ENCODE measurements around the gene UNC13D.

The UNC13D gene

DNA sequence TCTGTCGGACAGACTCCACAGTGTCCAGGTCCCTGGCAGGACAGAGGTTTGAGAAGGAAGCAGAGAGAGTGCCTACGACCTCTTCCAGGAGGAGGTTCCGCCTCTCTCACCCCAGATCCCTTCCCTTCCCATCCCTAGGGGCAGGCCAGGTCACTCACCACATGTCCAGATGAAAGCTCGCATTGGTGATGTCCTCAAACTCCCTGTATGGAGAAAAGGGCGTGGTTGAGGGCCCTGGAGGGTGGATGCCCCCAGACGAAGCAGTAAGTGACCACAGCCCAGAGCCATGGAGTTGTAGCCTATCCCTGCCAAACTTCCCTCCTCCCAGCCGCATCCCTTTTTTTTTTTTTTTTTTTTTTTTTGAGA lies 3.4 kb downstream of the UNC13D start:
- no peak overlapping the region for H3K4me3 ChIP-seq (ENCODE audit: control insufficient read depth, low read depth, low read length)
- TF ChIP-seq, protein P1, sequence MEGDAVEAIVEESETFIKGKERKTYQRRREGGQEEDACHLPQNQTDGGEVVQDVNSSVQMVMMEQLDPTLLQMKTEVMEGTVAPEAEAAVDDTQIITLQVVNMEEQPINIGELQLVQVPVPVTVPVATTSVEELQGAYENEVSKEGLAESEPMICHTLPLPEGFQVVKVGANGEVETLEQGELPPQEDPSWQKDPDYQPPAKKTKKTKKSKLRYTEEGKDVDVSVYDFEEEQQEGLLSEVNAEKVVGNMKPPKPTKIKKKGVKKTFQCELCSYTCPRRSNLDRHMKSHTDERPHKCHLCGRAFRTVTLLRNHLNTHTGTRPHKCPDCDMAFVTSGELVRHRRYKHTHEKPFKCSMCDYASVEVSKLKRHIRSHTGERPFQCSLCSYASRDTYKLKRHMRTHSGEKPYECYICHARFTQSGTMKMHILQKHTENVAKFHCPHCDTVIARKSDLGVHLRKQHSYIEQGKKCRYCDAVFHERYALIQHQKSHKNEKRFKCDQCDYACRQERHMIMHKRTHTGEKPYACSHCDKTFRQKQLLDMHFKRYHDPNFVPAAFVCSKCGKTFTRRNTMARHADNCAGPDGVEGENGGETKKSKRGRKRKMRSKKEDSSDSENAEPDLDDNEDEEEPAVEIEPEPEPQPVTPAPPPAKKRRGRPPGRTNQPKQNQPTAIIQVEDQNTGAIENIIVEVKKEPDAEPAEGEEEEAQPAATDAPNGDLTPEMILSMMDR (conservative IDR thresholded peaks at IDR 0.05; ENCODE audit: control insufficient read depth, insufficient read depth, low read depth, low read length) = no peak
- DNase-seq (ENCODE audit: low read depth) = no peak

DNA sequence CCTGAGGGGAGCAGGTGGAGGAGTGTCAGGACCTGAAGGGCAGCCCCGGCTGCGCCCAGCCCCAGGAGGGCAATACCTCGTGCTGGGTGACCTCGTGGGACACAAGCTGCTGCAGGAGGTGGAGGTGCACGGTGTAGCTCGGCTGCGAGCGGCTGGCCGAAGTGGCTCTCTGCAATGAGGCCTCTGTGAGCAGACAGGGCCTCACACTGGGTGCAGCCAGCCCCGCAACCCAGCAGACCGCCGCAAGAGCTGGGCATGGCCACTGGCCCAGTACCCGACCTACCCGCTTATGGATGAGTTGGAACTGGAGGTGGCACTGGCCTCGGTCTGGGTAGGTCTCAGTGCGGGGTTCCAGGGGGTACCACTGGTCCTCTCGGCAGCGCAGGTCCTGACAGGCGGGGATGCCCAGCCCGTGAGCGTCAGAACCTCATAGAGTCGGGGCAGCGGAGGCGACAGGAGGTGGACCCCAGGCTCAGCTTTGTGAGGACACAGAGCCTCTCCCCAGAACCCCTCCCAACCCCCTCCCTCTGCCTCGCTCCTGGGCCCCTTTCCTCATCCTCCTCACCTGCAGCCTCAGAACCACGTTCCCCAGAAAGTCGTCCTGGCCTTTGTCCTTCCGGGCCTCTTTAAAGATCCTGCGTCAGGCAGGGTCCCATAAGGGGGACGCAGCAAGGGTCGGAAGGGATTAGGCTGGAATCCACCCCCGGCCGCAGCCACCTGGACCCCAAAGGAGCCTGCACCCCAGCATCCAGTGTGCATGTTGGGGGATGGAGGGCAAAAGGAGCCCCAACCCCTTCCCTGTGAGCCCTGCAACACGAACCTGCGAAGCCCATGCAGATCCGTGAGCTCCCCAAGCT lies 4.0 kb downstream of the UNC13D start:
- no peak overlapping the region for H3K4me3 ChIP-seq (ENCODE audit: control insufficient read depth, low read depth, low read length)
- DNase-seq (ENCODE audit: low read depth) = no peak
- TF ChIP-seq, protein P1 (conservative IDR thresholded peaks at IDR 0.05; ENCODE audit: control insufficient read depth, insufficient read depth, low read depth, low read length) = no peak

DNA sequence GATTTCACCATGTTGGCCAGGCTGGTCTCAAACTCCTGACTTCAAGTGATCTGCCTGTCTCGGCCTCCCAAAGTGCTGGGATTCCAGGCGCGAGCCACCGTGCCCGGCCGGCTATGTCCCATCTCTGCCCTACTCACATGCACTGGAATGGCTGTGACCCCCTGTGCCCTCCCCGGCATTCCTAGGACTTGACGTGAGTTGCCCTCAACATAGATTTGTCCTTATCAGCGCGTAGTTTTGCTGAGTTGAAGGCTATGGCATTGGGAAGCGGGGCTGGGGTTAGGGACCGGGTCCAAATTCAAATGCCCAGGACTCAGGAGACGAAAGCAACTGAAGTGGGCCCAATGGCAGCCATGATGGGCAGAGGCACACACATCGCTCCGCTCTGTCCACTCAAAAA lies 5.8 kb downstream of the UNC13D start:
- H3K4me3 ChIP-seq (ENCODE audit: control insufficient read depth, low read depth, low read length) = no peak overlapping the region
- TF ChIP-seq, protein P1 (conservative IDR thresholded peaks at IDR 0.05; ENCODE audit: control insufficient read depth, insufficient read depth, low read depth, low read length) = no peak
- DNase-seq (ENCODE audit: low read depth) = no peak

DNA sequence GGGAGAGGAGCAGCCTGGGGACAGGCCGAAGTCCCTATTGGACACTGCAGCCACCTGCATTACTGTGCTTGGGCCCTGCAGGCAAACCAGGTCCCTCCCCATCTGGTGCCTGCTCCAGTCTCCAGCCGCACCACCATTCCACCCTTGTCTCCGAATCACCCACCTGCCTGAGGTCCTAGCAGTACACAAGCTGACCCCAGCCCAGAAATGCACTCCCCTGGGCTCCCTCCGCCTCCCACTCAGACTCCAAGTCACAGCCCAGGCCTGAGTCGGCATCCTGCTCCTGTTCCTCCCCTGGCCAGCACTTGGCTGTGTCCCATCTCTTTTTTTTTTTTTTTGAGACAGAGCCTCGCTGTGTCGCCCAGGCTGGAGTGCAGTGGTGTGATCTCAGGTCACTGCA lies 6.3 kb downstream of the UNC13D start:
- TF ChIP-seq, protein P1 (conservative IDR thresholded peaks at IDR 0.05; ENCODE audit: control insufficient read depth, insufficient read depth, low read depth, low read length) = no peak
- no peak overlapping the region for H3K4me3 ChIP-seq (ENCODE audit: control insufficient read depth, low read depth, low read length)
- DNase-seq (ENCODE audit: low read depth) = no peak

DNA sequence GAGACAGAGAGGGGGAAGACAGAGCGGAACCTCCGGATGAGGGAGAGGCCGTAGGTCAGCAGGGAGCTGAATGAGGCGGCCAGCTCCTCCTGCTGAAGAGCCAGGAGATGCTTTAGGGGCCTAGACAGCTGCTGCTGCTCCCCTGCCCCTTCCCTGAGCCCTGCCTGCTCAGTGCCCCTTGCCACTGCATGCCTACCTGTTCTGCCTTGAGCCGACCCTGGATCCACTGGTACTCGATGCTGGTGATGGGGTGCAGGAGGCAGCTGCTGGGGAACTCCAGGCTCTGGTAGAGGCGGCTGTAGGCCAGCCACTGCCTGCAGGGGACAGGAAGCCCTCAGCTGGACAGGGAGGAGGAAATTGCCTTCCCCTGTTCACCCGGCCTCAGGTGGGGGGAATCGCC lies 7.6 kb downstream of the UNC13D start:
- TF ChIP-seq, protein P1 (conservative IDR thresholded peaks at IDR 0.05; ENCODE audit: control insufficient read depth, insufficient read depth, low read depth, low read length) = no peak
- no peak overlapping the region for H3K4me3 ChIP-seq (ENCODE audit: control insufficient read depth, low read depth, low read length)
- no peak for DNase-seq (ENCODE audit: low read depth)

DNA sequence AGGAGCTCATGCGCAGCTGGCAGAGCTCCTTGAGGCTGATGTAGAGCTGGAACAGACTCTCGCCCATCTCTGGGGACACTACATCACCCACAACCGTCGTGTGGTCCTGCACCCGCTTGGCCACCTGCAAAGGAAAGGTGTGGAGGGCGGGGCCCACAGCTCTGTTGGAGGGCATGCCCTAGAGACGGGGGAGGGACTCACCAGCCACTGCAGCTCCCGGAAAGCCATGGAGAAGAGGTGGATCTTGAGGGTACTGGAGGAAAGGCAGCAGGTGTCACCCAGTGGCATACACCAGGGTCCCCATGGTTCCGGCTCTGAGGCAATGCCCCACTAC lies 8.6 kb downstream of the UNC13D start:
- TF ChIP-seq, protein P1 (conservative IDR thresholded peaks at IDR 0.05; ENCODE audit: control insufficient read depth, insufficient read depth, low read depth, low read length) = no peak
- DNase-seq (ENCODE audit: low read depth) = no peak
- no peak overlapping the region for H3K4me3 ChIP-seq (ENCODE audit: control insufficient read depth, low read depth, low read length)
